ENCODE results near the gene ZDHHC18.
"Not testable (repeated sequence)": the region's sequence is repeated elsewhere in the genome, so short reads cannot be mapped to it uniquely, and the experiment has no call there.

The ZDHHC18 gene

GRCh38 chr1:26828411-26828991 lies 2.0 kb downstream of the ZDHHC18 start:
- no peak overlapping the region; the same call in 1 of the 2 replicates for H3K27ac ChIP-seq
- no peak for TF ChIP-seq CTCF (conservative IDR thresholded peaks at IDR 0.05)

GRCh38 chr1:26829184-26829911 lies 2.9 kb downstream of the ZDHHC18 start:
- TF ChIP-seq CTCF (conservative IDR thresholded peaks at IDR 0.05), result no peak
- H3K27ac ChIP-seq, result no peak overlapping the region

GRCh38 chr1:26831059-26831458 lies 4.6 kb downstream of the ZDHHC18 start:
- no peak overlapping the region for H3K27ac ChIP-seq

GRCh38 chr1:26831546-26832248 lies 5.2 kb downstream of the ZDHHC18 start:
- H3K27ac ChIP-seq, result no peak overlapping the region
- no peak for TF ChIP-seq CTCF (conservative IDR thresholded peaks at IDR 0.05)

More at GRCh38 chr1:26831059-26831458, 4.6 kb downstream of the ZDHHC18 start:
- TF ChIP-seq CTCF (conservative IDR thresholded peaks at IDR 0.05), result no peak

GRCh38 chr1:26832249-26832960 lies 5.9 kb downstream of the ZDHHC18 start:
- TF ChIP-seq CTCF (conservative IDR thresholded peaks at IDR 0.05), result no peak
- H3K27ac ChIP-seq, result no peak overlapping the region

GRCh38 chr1:26833432-26834405 lies 7.2 kb downstream of the ZDHHC18 start:
- no peak for TF ChIP-seq CTCF (conservative IDR thresholded peaks at IDR 0.05)
- no peak overlapping the region for H3K27ac ChIP-seq

GRCh38 chr1:26837665-26838064 lies 11.2 kb downstream of the ZDHHC18 start:
- not testable (repeated sequence) for H3K27ac ChIP-seq
